Brain pericyte (primary cell): ENCODE data around the gene SUGP1.

ENCODE experiments used
- DNase-seq: peaks from one replicate; pipeline ENCODE4 v3.0.0-alpha.2; 2012; ENCODE audit warnings: low read depth, low spot score

The SUGP1 gene

DNA sequence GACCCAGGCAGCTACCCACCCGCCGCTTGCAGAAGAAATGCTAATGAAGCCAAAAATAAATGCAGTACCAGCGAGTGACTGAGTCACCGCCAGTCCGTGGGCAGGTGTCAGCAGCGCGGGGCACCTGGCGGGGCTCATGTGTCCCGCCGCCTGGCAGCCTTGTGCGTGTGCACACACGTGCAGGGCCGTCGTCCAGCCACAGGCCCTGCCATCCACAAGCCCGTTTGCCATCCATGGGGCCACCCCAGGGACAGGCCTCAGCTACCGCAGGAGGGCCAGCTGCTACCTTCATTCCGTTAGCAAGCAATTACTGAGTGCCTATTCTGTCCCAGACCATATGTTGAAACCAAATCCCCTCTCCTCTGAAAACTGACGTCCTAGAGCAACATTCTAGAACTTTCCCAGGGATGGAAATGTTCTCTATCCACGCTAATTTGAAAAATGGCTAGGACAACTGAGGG is 88.0 kb downstream of the SUGP1 start:
- DNase-seq = no peak

DNA sequence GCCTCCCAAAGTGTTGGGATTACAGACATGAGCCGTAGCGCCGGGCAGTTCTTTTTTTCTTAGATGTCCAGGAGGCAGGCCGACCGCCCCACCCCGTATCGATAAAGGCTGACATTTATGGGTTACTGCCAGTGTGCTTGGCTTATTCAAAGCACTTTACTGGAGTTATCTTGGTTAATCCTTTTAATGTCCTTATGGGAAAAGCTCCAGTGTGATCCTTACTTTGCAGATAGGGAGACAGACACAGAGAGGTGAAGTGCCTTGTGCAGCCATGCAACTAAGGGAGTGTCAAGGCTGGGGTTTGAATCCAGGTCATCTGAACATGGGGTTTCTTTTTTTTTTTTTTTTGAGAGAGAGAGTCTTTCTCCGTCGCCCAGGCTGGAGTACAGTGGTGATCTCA is 89.3 kb downstream of the SUGP1 start:
- DNase-seq = no peak

DNA sequence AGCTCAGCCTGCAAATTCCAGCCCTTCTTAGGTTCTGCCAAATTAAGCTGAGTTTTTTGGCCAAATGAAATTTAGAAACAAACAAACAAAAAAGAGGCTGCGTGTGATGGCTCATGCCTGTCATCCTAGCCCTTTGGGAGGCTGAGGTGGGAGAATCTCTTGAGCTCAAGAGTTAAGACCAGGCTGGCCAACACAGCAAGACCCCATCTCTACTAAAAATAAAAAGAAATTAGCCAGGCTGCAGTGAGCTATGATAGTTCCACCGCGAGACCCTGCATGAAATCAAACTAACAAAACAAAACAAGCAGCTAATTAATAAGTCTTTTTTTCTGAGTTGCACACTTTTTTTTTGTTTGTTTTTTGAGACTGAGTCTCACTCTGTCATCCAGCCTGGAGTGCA is 90.6 kb downstream of the SUGP1 start:
- DNase-seq = no peak

DNA sequence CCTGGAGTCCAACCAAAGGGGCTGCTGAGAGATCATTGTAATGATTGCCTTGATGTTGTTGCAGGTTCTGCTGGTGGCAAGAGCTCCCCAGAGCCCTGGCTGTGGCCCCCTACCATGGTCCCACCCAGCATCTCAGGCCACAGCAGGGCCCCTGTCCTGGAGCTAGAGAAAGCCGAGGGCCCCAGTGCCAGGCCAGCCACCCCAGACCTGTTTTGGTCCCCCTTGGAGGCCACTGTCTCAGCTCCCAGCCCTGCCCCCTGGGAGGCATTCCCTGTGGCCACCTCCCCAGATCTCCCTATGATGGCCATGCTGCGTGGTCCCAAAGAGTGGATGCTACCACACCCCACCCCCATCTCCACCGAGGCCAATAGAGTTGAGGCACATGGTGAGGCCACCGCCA is 93.1 kb downstream of the SUGP1 start:
- DNase-seq = no peak

DNA sequence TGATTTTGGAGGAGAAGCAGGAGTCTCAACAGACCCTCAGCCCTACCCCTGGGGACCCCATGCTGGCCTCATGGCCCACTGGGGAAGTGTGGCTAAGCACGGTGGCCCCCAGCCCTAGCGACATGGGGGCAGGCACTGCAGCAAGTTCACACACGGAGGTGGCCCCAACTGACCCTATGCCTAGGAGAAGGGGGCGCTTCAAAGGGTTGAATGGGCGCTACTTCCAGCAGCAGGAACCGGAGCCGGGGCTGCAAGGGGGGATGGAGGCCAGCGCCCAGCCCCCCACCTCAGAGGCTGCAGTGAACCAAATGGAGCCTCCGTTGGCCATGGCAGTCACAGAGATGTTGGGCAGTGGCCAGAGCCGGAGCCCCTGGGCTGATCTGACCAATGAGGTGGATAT is 93.6 kb downstream of the SUGP1 start:
- no peak for DNase-seq

DNA sequence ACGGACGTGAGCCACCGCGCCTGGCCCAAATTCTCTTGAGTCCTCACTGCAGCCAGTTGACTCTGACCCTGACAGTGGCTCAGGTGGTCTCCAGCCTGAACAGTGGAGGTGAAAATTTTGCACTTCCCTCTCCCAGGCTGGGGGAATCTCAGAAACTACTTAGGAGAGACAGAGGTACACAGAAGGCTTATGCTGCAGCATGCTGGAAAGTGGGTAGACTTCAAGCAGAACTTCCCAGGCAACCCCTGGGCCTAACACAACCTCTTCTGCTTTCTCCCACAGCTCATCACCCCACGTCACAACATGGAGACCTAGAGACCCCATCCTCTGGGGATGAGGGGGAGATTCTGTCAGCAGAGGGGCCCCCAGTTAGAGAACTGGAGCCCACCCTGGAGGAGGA is 94.1 kb downstream of the SUGP1 start:
- DNase-seq = no peak
